DOHH2 (cell line): ENCODE measurements around the gene GASK1A.

Experiments
- H3F3A ChIP-seq: fragments of 200-600 bp; sonication (generic), shearing (Covaris generic); 2 replicates; pipeline ENCODE4 v1.6.0; 2016; ENCODE audit warnings: antibody characterized with exemption, mild to moderate bottlenecking; ENCODE audit not compliant: control insufficient read depth, insufficient read depth
- H3K27ac ChIP-seq: fragments of 200-600 bp; sonication (generic); 2 replicates; pipeline ENCODE4 v1.5.1; 2014; ENCODE audit warnings: low read depth, mild to moderate bottlenecking, low read length, moderate library complexity
- H3K27me3 ChIP-seq: fragments of 200-600 bp; sonication (generic); 2 replicates; pipeline ENCODE4 v1.6.1; 2014; ENCODE audit warnings: mild to moderate bottlenecking, low read length, mixed read lengths; ENCODE audit not compliant: control insufficient read depth
- H3K36me3 ChIP-seq: fragments of 200-600 bp; sonication (generic); 2 replicates; pipeline ENCODE4 v1.6.1; 2014; ENCODE audit warnings: mild to moderate bottlenecking, low read length, moderate library complexity, mixed read lengths; ENCODE audit not compliant: control insufficient read depth
- H3K4me1 ChIP-seq: fragments of 200-600 bp; sonication (generic); 2 replicates; pipeline ENCODE4 v1.6.1; 2014; ENCODE audit warnings: mild to moderate bottlenecking, low read length, mixed read lengths; ENCODE audit not compliant: control insufficient read depth
- H3K4me2 ChIP-seq: fragments of 200-600 bp; sonication (generic); 2 replicates; pipeline ENCODE4 v1.6.0; 2014; ENCODE audit warnings: mild to moderate bottlenecking, low read length, moderate library complexity
- H3K4me3 ChIP-seq: fragments of 200-600 bp; sonication (generic); 2 replicates; pipeline ENCODE4 v1.5.1; 2014; ENCODE audit warnings: mild to moderate bottlenecking, low read length, mixed read lengths
- H3K79me2 ChIP-seq: fragments of 200-600 bp; sonication (generic); 2 replicates; pipeline ENCODE4 v1.6.1; 2014; ENCODE audit warnings: mild to moderate bottlenecking, low read length, mixed read lengths; ENCODE audit not compliant: control insufficient read depth
- H3K9me2 ChIP-seq: fragments of 200-600 bp; sonication (generic); replicated peaks from 2 replicates; pipeline ENCODE4 v1.6.1; 2014; ENCODE audit warnings: mild to moderate bottlenecking, low read length, mixed read lengths; ENCODE audit not compliant: control insufficient read depth
- H3K9me3 ChIP-seq: fragments of 200-600 bp; sonication (generic); 2 replicates; pipeline ENCODE4 v1.6.1; 2014; ENCODE audit warnings: antibody characterized with exemption, low read length, mixed read lengths; ENCODE audit not compliant: control insufficient read depth, insufficient read depth
- H4K20me1 ChIP-seq: fragments of 200-600 bp; sonication (generic); 2 replicates; pipeline ENCODE4 v1.6.0; 2014; ENCODE audit warnings: low read depth, mild to moderate bottlenecking, antibody characterized with exemption, low read length, moderate library complexity; ENCODE audit not compliant: control insufficient read depth, insufficient read depth
- EZH2phosphoT487 ChIP-seq: fragments of 200-600 bp; sonication (generic); IDR thresholded peaks from 2 replicates; pipeline ENCODE4 v1.6.1; 2017; ENCODE audit warnings: borderline replicate concordance, mild to moderate bottlenecking, antibody characterized with exemption, low read length, moderate library complexity, mixed read lengths
- TF ChIP-seq, protein P1 (sequence below): fragments of 200-600 bp; sonication (generic); IDR thresholded peaks from one replicate; pipeline ENCODE4 v1.5.1; 2014; ENCODE audit warnings: antibody characterized with exemption, mild to moderate bottlenecking, low read depth, low read length; ENCODE audit not compliant: poor library complexity, severe bottlenecking

GASK1A gene

DNA sequence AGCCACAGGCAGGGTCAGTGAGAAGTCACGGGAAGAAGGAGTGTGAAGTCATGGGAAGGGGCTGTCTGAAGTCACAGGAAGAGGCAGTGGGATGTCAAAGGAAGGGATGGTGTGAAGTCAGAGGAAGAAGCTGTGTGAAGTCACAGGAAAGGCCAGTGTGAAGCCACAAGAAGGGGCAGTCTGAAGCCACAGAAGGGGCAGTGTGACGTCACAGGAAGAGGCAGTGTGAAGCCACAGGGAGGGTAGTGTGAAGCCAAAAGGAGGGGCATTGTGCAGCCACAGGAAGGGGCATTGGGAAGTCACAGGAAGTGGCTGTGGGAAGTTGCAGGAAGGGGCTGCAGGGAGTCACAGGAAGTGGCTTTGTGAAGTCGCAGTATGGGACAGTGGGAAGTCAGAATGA is 35.1 kb downstream of the GASK1A start:
- Histone ChIP-seq H3K4me3 (no peak overlapping the region), H3K4me1 (peaks cover 7% of the 10 kb centered on the region), H3K27ac (no peak overlapping the region), H3K9me3 (peaks cover 54% of the 10 kb centered on the region), H3K27me3 (no peaks in the 10 kb centered on the region), H4K20me1 (no peaks in the 10 kb centered on the region), H3K9me2 (no peaks in the 10 kb centered on the region), H3K4me2 (no peak overlapping the region), H3F3A (no peaks in the 10 kb centered on the region), H3K36me3 (no peaks in the 10 kb centered on the region), H3K79me2 (no peaks in the 10 kb centered on the region)
- no peak for TF ChIP-seq EZH2phosphoT487
- TF ChIP-seq, protein P1, sequence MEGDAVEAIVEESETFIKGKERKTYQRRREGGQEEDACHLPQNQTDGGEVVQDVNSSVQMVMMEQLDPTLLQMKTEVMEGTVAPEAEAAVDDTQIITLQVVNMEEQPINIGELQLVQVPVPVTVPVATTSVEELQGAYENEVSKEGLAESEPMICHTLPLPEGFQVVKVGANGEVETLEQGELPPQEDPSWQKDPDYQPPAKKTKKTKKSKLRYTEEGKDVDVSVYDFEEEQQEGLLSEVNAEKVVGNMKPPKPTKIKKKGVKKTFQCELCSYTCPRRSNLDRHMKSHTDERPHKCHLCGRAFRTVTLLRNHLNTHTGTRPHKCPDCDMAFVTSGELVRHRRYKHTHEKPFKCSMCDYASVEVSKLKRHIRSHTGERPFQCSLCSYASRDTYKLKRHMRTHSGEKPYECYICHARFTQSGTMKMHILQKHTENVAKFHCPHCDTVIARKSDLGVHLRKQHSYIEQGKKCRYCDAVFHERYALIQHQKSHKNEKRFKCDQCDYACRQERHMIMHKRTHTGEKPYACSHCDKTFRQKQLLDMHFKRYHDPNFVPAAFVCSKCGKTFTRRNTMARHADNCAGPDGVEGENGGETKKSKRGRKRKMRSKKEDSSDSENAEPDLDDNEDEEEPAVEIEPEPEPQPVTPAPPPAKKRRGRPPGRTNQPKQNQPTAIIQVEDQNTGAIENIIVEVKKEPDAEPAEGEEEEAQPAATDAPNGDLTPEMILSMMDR, result no peak

DNA sequence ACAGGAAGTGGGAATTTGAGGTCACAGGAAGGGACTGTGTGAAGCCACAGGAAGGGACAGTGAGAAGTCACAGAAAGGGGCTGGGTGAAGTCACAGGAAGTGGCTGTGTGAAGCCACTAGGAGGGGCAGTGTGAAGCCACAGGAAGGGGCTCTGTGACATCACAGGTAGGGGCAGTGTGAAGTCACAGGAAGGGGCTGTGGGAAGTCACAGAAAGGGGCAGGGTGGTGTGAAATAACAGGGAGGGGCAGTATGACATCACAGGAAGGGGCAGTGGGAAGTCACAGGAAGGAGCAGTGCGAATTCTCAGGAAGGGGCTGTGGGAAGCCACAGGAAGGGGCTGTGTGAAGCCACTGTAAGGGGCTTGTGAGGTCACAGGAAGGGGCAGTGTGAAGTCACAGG is 35.8 kb downstream of the GASK1A start:
- Histone ChIP-seq H3K4me2 (no peak overlapping the region), H3K27me3 (no peaks in the 10 kb centered on the region)

DNA sequence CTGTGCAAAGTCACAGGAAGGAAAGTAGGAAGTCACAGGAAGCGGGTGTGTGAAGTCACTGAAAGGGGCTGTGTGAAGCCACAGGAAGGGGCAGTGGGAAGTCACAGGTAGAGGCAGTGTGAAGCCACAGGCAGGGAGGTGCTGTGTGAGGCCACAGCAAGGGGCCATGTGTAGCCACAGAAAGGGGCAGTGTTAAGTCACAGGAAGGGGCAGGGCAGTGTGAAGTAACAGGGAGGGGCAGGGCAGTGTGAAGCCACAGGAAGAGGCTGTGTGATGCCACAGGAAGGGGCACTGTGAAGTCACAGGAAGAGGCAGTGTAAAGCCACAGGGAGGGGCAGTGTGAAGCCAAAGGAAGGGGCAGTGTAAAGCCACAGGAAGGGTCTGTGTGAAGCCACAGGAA is 36.5 kb downstream of the GASK1A start:
- H3K4me1 ChIP-seq, result peaks cover 7% of the 10 kb centered on the region
- no peak overlapping the region for H3K27ac ChIP-seq
- H4K20me1 ChIP-seq, result no peaks in the 10 kb centered on the region
- H3K9me3 ChIP-seq, result peaks cover 54% of the 10 kb centered on the region
- no peaks in the 10 kb centered on the region for H3F3A ChIP-seq
- no peaks in the 10 kb centered on the region for H3K36me3 ChIP-seq
- TF ChIP-seq, protein P1, result no peak
- no peak for TF ChIP-seq EZH2phosphoT487
- H3K4me3 ChIP-seq, result no peak overlapping the region
- no peak overlapping the region for H3K4me2 ChIP-seq
- no peaks in the 10 kb centered on the region for H3K9me2 ChIP-seq
- H3K79me2 ChIP-seq, result no peaks in the 10 kb centered on the region
- H3K27me3 ChIP-seq, result no peaks in the 10 kb centered on the region

More for the DNA sequence above, 35.8 kb downstream of the GASK1A start:
- no peak overlapping the region for H3K27ac ChIP-seq
- no peaks in the 10 kb centered on the region for H3F3A ChIP-seq
- TF ChIP-seq, protein P1, result no peak
- TF ChIP-seq EZH2phosphoT487, result no peak
- peaks cover 7% of the 10 kb centered on the region for H3K4me1 ChIP-seq
- no peaks in the 10 kb centered on the region for H3K36me3 ChIP-seq
- no peaks in the 10 kb centered on the region for H3K9me2 ChIP-seq
- no peak overlapping the region for H3K4me3 ChIP-seq
- H3K9me3 ChIP-seq, result peaks cover 54% of the 10 kb centered on the region
- no peaks in the 10 kb centered on the region for H4K20me1 ChIP-seq
- H3K79me2 ChIP-seq, result no peaks in the 10 kb centered on the region
